HFF-Myc (cell line): ENCODE measurements around the gene TENT4B.

Experiments used
- DNase-seq: peaks from one replicate; pipeline ENCODE4 v3.0.0-alpha.2; 2011; ENCODE audit warnings: low read depth; ENCODE audit errors: extremely low read depth
- H3K4me3 ChIP-seq: replicated peaks from 2 replicates; pipeline ENCODE4 v1.5.1; 2011; ENCODE audit warnings: low read depth, mild to moderate bottlenecking, control low read depth, low read length
- TF ChIP-seq, protein P1 (sequence below): IDR thresholded peaks from 2 replicates; pipeline ENCODE4 v1.5.1; 2012; ENCODE audit warnings: mild to moderate bottlenecking, low read depth, low read length, control low read depth; ENCODE audit errors: missing control alignments

TENT4B gene

DNA sequence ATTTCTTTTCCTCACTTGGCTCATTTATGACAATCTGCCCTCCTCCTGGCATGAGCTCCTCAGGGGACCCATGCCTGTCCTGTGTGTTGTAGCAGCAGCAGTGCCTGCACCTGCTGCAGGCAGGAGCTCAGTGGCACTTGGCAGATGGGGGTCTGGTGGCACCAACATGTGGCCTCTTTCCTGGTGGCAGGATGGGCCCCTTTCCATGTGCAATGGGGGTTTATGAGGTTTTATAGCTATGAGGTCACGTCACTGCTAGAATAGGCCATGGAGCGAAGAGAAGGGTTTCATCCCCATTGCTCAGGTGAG, 120.2 kb downstream of the TENT4B start:
- no peak overlapping the region for H3K4me3 ChIP-seq
- TF ChIP-seq, protein P1, sequence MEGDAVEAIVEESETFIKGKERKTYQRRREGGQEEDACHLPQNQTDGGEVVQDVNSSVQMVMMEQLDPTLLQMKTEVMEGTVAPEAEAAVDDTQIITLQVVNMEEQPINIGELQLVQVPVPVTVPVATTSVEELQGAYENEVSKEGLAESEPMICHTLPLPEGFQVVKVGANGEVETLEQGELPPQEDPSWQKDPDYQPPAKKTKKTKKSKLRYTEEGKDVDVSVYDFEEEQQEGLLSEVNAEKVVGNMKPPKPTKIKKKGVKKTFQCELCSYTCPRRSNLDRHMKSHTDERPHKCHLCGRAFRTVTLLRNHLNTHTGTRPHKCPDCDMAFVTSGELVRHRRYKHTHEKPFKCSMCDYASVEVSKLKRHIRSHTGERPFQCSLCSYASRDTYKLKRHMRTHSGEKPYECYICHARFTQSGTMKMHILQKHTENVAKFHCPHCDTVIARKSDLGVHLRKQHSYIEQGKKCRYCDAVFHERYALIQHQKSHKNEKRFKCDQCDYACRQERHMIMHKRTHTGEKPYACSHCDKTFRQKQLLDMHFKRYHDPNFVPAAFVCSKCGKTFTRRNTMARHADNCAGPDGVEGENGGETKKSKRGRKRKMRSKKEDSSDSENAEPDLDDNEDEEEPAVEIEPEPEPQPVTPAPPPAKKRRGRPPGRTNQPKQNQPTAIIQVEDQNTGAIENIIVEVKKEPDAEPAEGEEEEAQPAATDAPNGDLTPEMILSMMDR, result no peak
- DNase-seq, result no peak

DNA sequence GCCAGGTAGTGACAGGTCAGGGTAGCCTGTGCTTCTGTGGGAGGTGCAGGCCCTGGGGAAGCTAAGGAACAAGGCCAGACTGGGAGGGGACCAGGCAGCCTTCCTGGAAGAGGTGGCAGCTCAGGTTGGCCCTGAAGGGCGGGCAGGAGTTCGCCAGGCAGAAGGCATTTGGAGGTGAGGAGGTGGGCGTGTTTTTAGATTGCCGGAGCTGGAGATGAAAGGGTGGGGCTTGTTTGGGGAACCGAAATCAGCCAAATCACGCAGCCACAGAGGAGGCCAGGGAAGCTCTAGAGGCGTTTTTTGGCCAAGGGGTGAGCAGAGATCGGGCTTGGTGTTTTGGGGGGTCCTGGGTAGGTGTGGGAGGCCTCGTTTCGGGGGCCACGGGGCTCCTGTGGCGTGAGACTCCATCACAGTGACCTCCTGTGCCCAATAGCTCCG, 120.8 kb downstream of the TENT4B start:
- H3K4me3 ChIP-seq, result no peak overlapping the region
- TF ChIP-seq, protein P1, result no peak
- DNase-seq, result no peak

DNA sequence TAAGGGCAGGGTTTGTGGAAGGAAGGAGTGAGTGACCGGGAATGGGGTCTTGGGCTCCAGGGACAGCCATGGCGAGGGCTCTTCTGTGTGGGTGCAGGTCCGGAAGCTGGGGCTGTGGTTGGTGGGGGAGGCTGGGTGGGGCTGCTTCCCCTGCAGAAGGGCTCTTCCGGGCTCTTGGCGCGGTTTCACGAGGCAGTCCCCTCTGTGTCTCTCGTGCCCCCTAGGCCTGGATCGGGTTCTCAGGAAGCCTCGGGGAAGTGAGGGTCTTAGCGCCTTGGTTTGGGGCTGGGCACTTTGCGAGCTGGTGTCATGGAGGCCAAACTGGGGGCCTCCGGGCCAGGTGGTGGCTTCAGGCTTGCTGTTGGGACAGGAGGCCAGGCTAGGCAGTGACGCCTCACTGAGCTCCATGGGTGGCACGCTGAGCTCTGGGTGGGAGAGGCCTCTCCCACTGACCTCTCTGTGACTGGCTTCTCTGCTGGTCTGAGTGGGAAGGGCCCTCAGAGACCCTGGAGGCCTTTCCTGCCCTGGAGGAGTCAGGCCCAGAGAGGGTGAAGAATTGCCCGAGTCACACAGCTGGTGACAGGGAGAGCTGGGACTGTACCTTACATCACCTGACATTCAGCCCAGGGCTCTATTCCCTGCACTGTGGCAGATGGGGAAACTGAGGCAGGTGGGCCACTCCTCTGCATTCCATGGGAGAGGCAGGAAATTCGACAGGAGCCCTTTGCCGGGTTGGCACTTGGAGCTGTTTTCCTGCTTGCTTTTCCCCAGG, 121.4 kb downstream of the TENT4B start:
- TF ChIP-seq, protein P1, result no peak
- no peak for DNase-seq
- no peak overlapping the region for H3K4me3 ChIP-seq

DNA sequence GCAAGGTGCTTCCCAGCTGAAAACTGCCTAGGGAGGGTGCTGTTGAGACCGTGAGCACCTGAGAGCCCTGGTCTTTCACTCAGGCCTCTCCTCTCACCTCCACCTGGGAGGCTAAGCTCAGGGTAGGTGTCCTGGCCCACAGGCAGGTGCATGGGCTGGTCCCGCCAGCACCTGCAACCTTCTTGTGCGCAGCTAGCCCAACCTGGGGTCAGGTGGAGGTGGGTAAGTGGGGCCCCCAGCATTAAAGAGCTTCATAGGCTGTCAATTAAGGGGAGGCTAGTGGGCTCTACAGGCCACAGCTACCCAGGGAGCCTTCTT, 122.0 kb downstream of the TENT4B start:
- DNase-seq, result no peak
- H3K4me3 ChIP-seq, result no peak overlapping the region
- TF ChIP-seq, protein P1, result no peak

DNA sequence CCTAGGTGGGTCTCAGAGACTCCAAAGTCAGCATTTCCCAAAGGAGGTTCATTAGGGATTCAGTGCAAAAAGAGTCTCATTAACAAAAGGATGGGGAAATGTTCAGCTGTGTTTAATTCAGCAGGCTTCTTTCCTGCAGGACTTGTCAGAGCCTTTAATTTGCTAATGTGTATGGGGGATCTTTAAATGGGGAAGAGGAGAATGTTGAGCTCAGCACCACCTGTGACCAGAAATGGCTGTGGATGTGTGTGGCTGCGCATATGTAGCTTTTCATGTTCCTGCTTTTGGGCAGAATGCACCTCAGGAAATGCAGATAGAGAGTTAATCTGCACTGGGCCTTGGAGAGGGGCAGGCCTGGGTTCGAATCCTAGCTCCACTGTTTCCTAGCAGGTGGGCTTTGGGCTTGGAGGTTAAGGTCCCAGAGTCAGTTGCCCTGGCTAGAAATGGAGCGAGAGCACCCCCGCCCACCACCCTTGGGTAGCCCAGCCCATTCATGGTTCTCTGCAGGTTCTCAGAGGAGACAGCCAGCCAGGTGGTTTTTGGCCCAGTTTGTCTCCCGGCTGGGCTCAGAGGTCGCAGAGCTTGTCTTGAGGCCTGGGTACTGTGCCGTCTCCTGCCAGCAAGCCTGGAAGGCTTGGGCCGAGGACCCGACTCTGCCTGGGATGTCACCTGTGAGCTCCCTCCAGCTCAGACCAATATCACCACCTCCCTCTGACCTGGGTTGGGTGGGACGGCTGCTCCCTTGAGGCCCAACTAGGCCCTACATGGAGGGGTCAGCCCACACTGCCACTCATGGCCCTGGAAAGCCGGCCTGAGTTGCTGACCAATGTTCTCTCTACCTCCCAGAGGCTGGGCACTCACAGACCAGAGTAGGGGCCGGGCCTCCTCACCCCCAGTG, 122.6 kb downstream of the TENT4B start:
- DNase-seq, result no peak
- TF ChIP-seq, protein P1, result no peak
- H3K4me3 ChIP-seq, result no peak overlapping the region

DNA sequence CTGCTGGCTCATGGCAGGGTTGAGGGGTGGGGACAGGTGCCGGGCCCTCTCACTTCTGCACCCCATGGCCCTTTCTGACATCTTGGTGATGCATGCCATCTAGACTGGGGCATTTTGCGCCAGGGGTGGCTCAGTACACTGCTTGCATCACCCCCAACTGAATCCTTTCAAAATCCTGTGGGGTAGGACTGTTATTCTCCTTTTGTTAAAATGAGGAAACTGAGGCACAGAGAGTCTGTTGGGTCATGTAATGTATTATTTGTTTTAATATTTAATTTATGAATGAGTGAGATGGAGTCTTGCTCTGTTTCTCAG, 123.2 kb downstream of the TENT4B start:
- H3K4me3 ChIP-seq, result no peak overlapping the region
- TF ChIP-seq, protein P1, result no peak
- DNase-seq, result no peak
